Fibroblast of lung (primary cell): ENCODE results near the gene MEGF9. TPM values are rescaled to one million over a fixed set of nuclear protein-coding genes. Genes with fewer than 3 reads are reported as not detected.

Source experiments
- DNase-seq, 2 donors: peaks; one replicate each; pipeline versions ENCODE4 v3.0.0 to v3.0.0-alpha.2; 2010; ENCODE audit warnings: low read depth in 2 of 2
- H2AFZ ChIP-seq: 2 replicates; pipeline ENCODE4 v1.5.1; 2012; ENCODE audit warnings: low read length, control low read depth, inconsistent platforms
- H3K27ac ChIP-seq: 2 replicates; pipeline ENCODE4 v1.5.1; 2011; ENCODE audit warnings: low read length, control low read depth; ENCODE audit not compliant: insufficient read depth
- H3K27me3 ChIP-seq: 2 replicates; pipeline ENCODE4 v1.5.1; 2011; ENCODE audit warnings: mild to moderate bottlenecking, low read length; ENCODE audit not compliant: control insufficient read depth, insufficient read depth
- H3K36me3 ChIP-seq: 2 replicates; pipeline ENCODE4 v1.5.1; 2011; ENCODE audit warnings: low read length; ENCODE audit not compliant: control insufficient read depth, insufficient read depth
- H3K4me1 ChIP-seq: 2 replicates; pipeline ENCODE4 v1.5.1; 2011; ENCODE audit warnings: low read length; ENCODE audit not compliant: control insufficient read depth, insufficient read depth; ENCODE audit errors: extremely low read depth
- H3K4me2 ChIP-seq: 2 replicates; pipeline ENCODE4 v1.5.1; 2011; ENCODE audit warnings: low read length, control low read depth; ENCODE audit not compliant: insufficient read depth; ENCODE audit errors: extremely low read depth
- H3K4me3 ChIP-seq, 4 experiments: fragments of 200-600 bp in 1 of 4; sonication (generic) in 1 of 4; replicated peaks in 1 of 4; 2 replicates each; pipeline ENCODE4 v1.5.1; 2011 to 2016; ENCODE audit warnings: low read length in 4 of 4, low read depth in 3 of 4, mild to moderate bottlenecking in 3 of 4, control low read depth in 2 of 4, inconsistent platforms in 1 of 4, mixed read lengths in 1 of 4; ENCODE audit not compliant: insufficient read depth in 1 of 4; ENCODE audit errors: control extremely low read depth in 1 of 4
- H3K79me2 ChIP-seq: 2 replicates; pipeline ENCODE4 v1.5.1; 2012; ENCODE audit warnings: mild to moderate bottlenecking, low read length, inconsistent platforms; ENCODE audit not compliant: control insufficient read depth, insufficient read depth
- H3K9ac ChIP-seq: 2 replicates; pipeline ENCODE4 v1.5.1; 2011; ENCODE audit warnings: mild to moderate bottlenecking, low read length, control low read depth; ENCODE audit not compliant: insufficient read depth
- H3K9me3 ChIP-seq: 2 replicates; pipeline ENCODE4 v1.5.1; 2012; ENCODE audit warnings: low read depth, low read length; ENCODE audit not compliant: control insufficient read depth, insufficient read depth
- H4K20me1 ChIP-seq: 2 replicates; pipeline ENCODE4 v1.5.1; 2011; ENCODE audit warnings: low read length; ENCODE audit not compliant: control insufficient read depth, insufficient read depth; ENCODE audit errors: extremely low read depth
- EZH2 ChIP-seq: IDR thresholded peaks from 2 replicates; pipeline ENCODE4 v1.5.1; 2012; ENCODE audit warnings: low read length, control low read depth, mild to moderate bottlenecking; ENCODE audit errors: missing control alignments
- polyA plus RNA-seq, 2 donors: library from polyadenylated mRNA; depleted of rRNA in 1 of 2; stranded (reverse) in 1 of 2; unstranded in 1 of 2; fragments of >200 nt; gene quantifications; 2 replicates each; pipeline ENCODE4 v1.2.1, GENCODE V29; 2011 to 2012; ENCODE audit warnings: missing spikeins in 1 of 2
- total RNA-seq: library from RNA; depleted of rRNA; stranded (reverse); fragments of >200 nt; gene quantifications from 2 replicates; pipeline ENCODE4 v1.2.1, GENCODE V29; 2014
- TF ChIP-seq, protein P1 (sequence below), 2 donors: IDR thresholded peaks in 1 of 2; conservative IDR thresholded peaks in 1 of 2; 1 replicate in 1 of 2; 2 replicates in 1 of 2; pipeline ENCODE4 v1.5.1; 2011 to 2012; ENCODE audit warnings: low read length in 2 of 2, control low read depth in 1 of 2, inconsistent platforms in 1 of 2, low read depth in 1 of 2, mild to moderate bottlenecking in 1 of 2

Gene MEGF9
- total and polyA plus RNA-seq, 2 donors (not counting 1 experiment from before 2014, with no cell fraction given): 15.8 to 24.9 TPM

DNA sequence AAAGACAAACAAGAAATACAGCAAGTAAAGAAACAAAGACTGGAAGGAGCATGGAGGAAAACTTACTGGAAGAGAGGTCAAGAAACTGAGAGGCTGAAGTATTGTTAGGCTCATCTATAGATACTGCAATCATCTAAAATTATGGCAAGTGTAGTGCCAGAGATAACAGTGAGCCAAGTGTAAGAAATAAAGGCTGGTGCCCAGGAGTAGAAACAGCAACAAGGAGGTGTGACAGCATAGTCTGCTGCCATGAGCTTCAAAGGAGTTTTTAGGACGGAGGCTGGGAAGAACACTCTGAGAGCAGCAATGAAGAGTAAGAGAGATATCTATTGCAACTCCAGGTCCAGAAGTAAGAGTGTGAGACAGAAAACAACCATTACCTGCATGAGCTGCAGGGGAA, 60.5 kb downstream of the MEGF9 start:
- no peak overlapping the region for H2AFZ ChIP-seq

GRCh38 chr9:120652934-120653333, 61.3 kb downstream of the MEGF9 start:
- TF ChIP-seq, protein P1, sequence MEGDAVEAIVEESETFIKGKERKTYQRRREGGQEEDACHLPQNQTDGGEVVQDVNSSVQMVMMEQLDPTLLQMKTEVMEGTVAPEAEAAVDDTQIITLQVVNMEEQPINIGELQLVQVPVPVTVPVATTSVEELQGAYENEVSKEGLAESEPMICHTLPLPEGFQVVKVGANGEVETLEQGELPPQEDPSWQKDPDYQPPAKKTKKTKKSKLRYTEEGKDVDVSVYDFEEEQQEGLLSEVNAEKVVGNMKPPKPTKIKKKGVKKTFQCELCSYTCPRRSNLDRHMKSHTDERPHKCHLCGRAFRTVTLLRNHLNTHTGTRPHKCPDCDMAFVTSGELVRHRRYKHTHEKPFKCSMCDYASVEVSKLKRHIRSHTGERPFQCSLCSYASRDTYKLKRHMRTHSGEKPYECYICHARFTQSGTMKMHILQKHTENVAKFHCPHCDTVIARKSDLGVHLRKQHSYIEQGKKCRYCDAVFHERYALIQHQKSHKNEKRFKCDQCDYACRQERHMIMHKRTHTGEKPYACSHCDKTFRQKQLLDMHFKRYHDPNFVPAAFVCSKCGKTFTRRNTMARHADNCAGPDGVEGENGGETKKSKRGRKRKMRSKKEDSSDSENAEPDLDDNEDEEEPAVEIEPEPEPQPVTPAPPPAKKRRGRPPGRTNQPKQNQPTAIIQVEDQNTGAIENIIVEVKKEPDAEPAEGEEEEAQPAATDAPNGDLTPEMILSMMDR (conservative IDR thresholded peaks at IDR 0.05 in 1 of 2, IDR thresholded peaks at IDR 0.05 in 1 of 2; ENCODE audit: low read depth in 1 of 2, low read length in 2 of 2): no peak
- no peak for TF ChIP-seq EZH2
- Histone ChIP-seq H3K27me3 (no peaks in the 10 kb centered on the region), H3K9me3 (no peaks in the 10 kb centered on the region), H3K79me2 (no peaks in the 10 kb centered on the region), H2AFZ (no peak overlapping the region), H3K4me1 (no peaks in the 10 kb centered on the region), H3K4me2 (no peak overlapping the region), H3K9ac (no peak overlapping the region), H3K4me3 (no peak overlapping the region), H4K20me1 (no peaks in the 10 kb centered on the region), H3K36me3 (no peaks in the 10 kb centered on the region), H3K27ac (no peak overlapping the region)
- no peak for DNase-seq

More for the DNA sequence above, 60.5 kb downstream of the MEGF9 start:
- H3K9ac ChIP-seq: no peak overlapping the region
- no peaks in the 10 kb centered on the region for H3K27me3 ChIP-seq
- H3K79me2 ChIP-seq: no peaks in the 10 kb centered on the region
- no peak overlapping the region for H3K27ac ChIP-seq
- no peaks in the 10 kb centered on the region for H3K9me3 ChIP-seq
- H3K36me3 ChIP-seq: no peaks in the 10 kb centered on the region
- TF ChIP-seq EZH2: no peak
- TF ChIP-seq, protein P1 (conservative IDR thresholded peaks at IDR 0.05 in 1 of 2, IDR thresholded peaks at IDR 0.05 in 1 of 2; ENCODE audit: low read depth in 1 of 2, low read length in 2 of 2): no peak
- H3K4me1 ChIP-seq: no peaks in the 10 kb centered on the region
- H4K20me1 ChIP-seq: no peaks in the 10 kb centered on the region
- H3K4me2 ChIP-seq: no peak overlapping the region
- DNase-seq: no peak
- H3K4me3 ChIP-seq: no peak overlapping the region

DNA sequence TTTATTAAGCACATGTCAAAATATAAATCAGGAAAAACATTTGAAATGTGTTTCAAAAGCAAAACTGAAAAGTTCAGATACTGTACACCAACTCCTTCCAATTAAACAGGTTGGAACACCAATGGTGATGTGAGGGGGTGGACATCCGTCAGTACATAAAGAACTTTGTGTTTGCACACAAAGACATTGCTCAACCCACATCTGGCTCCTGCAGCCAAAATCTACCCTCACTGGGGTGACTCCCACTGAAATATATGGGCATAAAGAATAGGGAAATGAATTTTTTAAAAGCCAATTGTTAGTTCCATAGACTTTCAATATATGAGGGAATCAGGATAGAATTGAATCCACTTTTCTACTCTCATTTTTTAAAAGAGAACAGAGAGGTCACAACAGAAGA, 63.9 kb downstream of the MEGF9 start:
- Histone ChIP-seq H3K4me3 (no peak overlapping the region), H2AFZ (no peak overlapping the region), H3K27ac (no peak overlapping the region), H3K9me3 (no peaks in the 10 kb centered on the region), H3K4me1 (no peaks in the 10 kb centered on the region), H4K20me1 (no peaks in the 10 kb centered on the region), H3K9ac (no peak overlapping the region), H3K79me2 (no peaks in the 10 kb centered on the region), H3K27me3 (no peaks in the 10 kb centered on the region), H3K4me2 (no peak overlapping the region), H3K36me3 (no peaks in the 10 kb centered on the region)
- DNase-seq: peak in 1 of 2 donors; percentile 13
- no peak for TF ChIP-seq EZH2
- TF ChIP-seq, protein P1 (conservative IDR thresholded peaks at IDR 0.05 in 1 of 2, IDR thresholded peaks at IDR 0.05 in 1 of 2; ENCODE audit: low read depth in 1 of 2, low read length in 2 of 2): no peak
